Panc1 (cell line): ENCODE data around the gene BRSK1. TPM values are rescaled to one million over a fixed set of nuclear protein-coding genes. Genes with fewer than 3 reads are reported as not detected.

Source experiments
- ATAC-seq: fragments of 200-7000 bp; cut with Tn5 transposase; 2 replicates; pipeline ENCODE4 v1.9.1; 2020; ENCODE audit warnings: mild to moderate bottlenecking, moderate library complexity
- BruUV-seq: library from RNA; stranded (reverse); fragments of 400-500 nt; replicated peaks from 2 replicates; lab custom pipeline; 2021; lab: Mats Ljungman, UMichigan
- CTCF ChIA-PET: fragments of 300-600 bp; sonication (Branson Sonifier 250); formaldehyde crosslinking; loops from one replicate; lab custom pipeline; 2022; ENCODE audit warnings: antibody characterized with exemption; lab: Charles Lee
- POLR2A ChIA-PET: fragments of 300-600 bp; sonication (Branson Sonifier 250); formaldehyde crosslinking; loops from one replicate; lab custom pipeline; 2022; ENCODE audit warnings: antibody characterized with exemption; lab: Charles Lee
- DNase-seq: peaks from one replicate; pipeline ENCODE4 v3.0.0-alpha.2; 2010; ENCODE audit warnings: low read depth, low spot score
- H3K27ac ChIP-seq: 2 replicates; pipeline ENCODE4 v1.5.1; 2011; ENCODE audit warnings: mild to moderate bottlenecking, low read length, inconsistent platforms
- H3K27me3 ChIP-seq: fragments of 200-500 bp; sonication (Bioruptor generic); 2 replicates; pipeline ENCODE4 v1.6.0; 2014; ENCODE audit warnings: low read length, inconsistent platforms; ENCODE audit not compliant: control insufficient read depth, insufficient read depth
- H3K36me3 ChIP-seq: fragments of 200-500 bp; sonication (Bioruptor generic); 2 replicates; pipeline ENCODE4 v1.5.1; 2014; ENCODE audit warnings: inconsistent platforms, mild to moderate bottlenecking, low read length, moderate library complexity; ENCODE audit not compliant: control insufficient read depth, insufficient read depth
- H3K4me1 ChIP-seq: 2 replicates; pipeline ENCODE4 v1.5.1; 2011; ENCODE audit warnings: inconsistent platforms, mild to moderate bottlenecking, low read length, moderate library complexity; ENCODE audit not compliant: control insufficient read depth, insufficient read depth
- H3K4me3 ChIP-seq, 2 experiments: 2 replicates each; pipeline ENCODE4 v1.5.1; 2011 to 2012; ENCODE audit warnings: low read depth in 2 of 2, low read length in 2 of 2, mild to moderate bottlenecking in 2 of 2, inconsistent platforms in 1 of 2, moderate library complexity in 1 of 2
- H3K9me3 ChIP-seq: fragments of 200-500 bp; sonication (Bioruptor generic); 2 replicates; pipeline ENCODE4 v1.5.1; 2014; ENCODE audit warnings: low read depth, mild to moderate bottlenecking, inconsistent platforms, low read length, moderate library complexity; ENCODE audit not compliant: control insufficient read depth, insufficient read depth
- CTCF ChIP-seq: fragments of 450-650 bp; IDR thresholded peaks from 2 replicates; pipeline ENCODE4 v1.5.1; 2017; ENCODE audit warnings: mild to moderate bottlenecking
- POLR2AphosphoS5 ChIP-seq: IDR thresholded peaks from 2 replicates; pipeline ENCODE4 v1.6.1; 2012; ENCODE audit warnings: mild to moderate bottlenecking, low read depth, low read length, moderate library complexity
- REST ChIP-seq, 2 experiments: IDR thresholded peaks; 2 replicates each; pipeline ENCODE4 v1.6.1; 2011 to 2012; ENCODE audit warnings: low read depth in 2 of 2, control low read depth in 1 of 2, low read length in 1 of 2, mild to moderate bottlenecking in 1 of 2, moderate library complexity in 1 of 2; ENCODE audit not compliant: insufficient read depth in 1 of 2
- SIN3A ChIP-seq: IDR thresholded peaks from 2 replicates; pipeline ENCODE4 v1.6.1; 2012; ENCODE audit warnings: low read depth, mild to moderate bottlenecking, low read length, moderate library complexity, borderline replicate concordance; ENCODE audit not compliant: insufficient read depth
- TCF7L2 ChIP-seq: IDR thresholded peaks from 2 replicates; pipeline ENCODE4 v1.6.1; 2011; ENCODE audit warnings: mild to moderate bottlenecking, low read depth, low read length, inconsistent platforms
- in situ Hi-C: cut with HindIII; loops from 2 replicates; pipeline ENCODE4 v1.10.0; 2016; ENCODE audit warnings: low sequenced_read_pairs, low pct_unique_long_range_greater_than_20kb
- intact Hi-C: fragments of 100-400 bp; cut with micrococcal nuclease; formaldehyde crosslinking; loops from one replicate; pipeline ENCODE4 v1.10.0; 2022; ENCODE audit not compliant: unreplicated experiment
- total RNA-seq: library from RNA; stranded (reverse); gene quantifications from one replicate; pipeline ENCODE4 v1.2.1, GENCODE V29; 2021; ENCODE audit not compliant: unreplicated experiment

BRSK1 gene
- total RNA-seq, 1 experiment from 2014 or later = 7.9 TPM

- ATAC-seq = peak; percentile 78
- ChIA-PET CTCF (no interaction called here), POLR2A (no interaction called here)
- Histone ChIP-seq H3K27ac (no peak overlapping the region), H3K9me3 (no peaks in the 10 kb centered on the region), H3K4me3 (no peak overlapping the region), H3K27me3 (no peaks in the 10 kb centered on the region), H3K4me1 (peaks cover 8% of the 10 kb centered on the region), H3K36me3 (no peaks in the 10 kb centered on the region)
- no peak for TF ChIP-seq REST (IDR thresholded peaks at IDR 0.05; ENCODE audit: insufficient read depth in 1 of 2, low read depth in 2 of 2, low read length in 1 of 2)
- no peak for TF ChIP-seq POLR2AphosphoS5
- TF ChIP-seq TCF7L2 = no peak
- TF ChIP-seq SIN3A = no peak
- no peak for TF ChIP-seq CTCF
- in situ Hi-C loops = no loop called here
- BruUV-seq = no TSS peak
- no peak for DNase-seq
- intact Hi-C loops = no loop called here
These were observed 21.7 kb downstream of the BRSK1 start for GRCh38 chr19:55305491-55305890.

GRCh38 chr19:55305983-55306562, 22.3 kb downstream of the BRSK1 start:
- TF ChIP-seq REST (IDR thresholded peaks at IDR 0.05; ENCODE audit: insufficient read depth in 1 of 2, low read depth in 2 of 2, low read length in 1 of 2) (no peak), CTCF (no peak), SIN3A (no peak), POLR2AphosphoS5 (no peak), TCF7L2 (no peak)
- Histone ChIP-seq H3K36me3 (no peaks in the 10 kb centered on the region), H3K4me3 (no peak overlapping the region), H3K27me3 (no peaks in the 10 kb centered on the region), H3K9me3 (no peaks in the 10 kb centered on the region), H3K27ac (no peak overlapping the region), H3K4me1 (peaks cover 5% of the 10 kb centered on the region)
- ATAC-seq = no peak
- CTCF ChIA-PET = interaction anchor here (0.8 kb wide), 1 partner anchor 33 kb away, joined by 3 read pairs; the partner anchor contains the start of gene KMT5C
- in situ Hi-C loops = no loop called here
- BruUV-seq = no TSS peak
- POLR2A ChIA-PET = interaction anchor here (0.6 kb wide), 1 partner anchor 29 kb away, joined by 8 read pairs; no protein-coding TSS in a partner anchor
- intact Hi-C loops = no loop called here
- DNase-seq = no peak
